ENCODE data around the gene ENPP3.

ENPP3 gene

GRCh38 chr6:131643855-131644460 is 6.9 kb downstream of the ENPP3 start:
- no peak for DNase-seq

DNA sequence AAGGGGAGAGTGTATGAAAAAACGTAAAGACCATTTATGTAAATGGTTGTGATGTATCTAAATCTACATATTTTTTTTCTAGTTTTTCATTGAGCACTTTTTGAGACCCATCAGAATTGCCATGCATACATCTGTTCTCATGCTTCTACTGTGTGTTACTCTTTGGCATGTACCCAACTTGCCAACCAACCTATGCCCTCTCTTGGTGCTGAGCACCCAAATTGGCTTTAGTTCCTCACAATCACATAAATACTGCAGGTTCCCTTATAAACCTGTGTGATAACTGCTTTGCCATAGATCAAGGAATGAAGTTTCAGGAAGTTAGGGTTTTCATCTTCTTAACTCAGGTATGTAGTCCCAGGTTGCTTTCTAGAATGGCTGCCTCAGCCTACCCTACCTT is 7.8 kb downstream of the ENPP3 start:
- no peak for DNase-seq

- no peak for DNase-seq
These were observed 8.7 kb downstream of the ENPP3 start for GRCh38 chr6:131645846-131646245.

GRCh38 chr6:131646249-131646670 is 9.2 kb downstream of the ENPP3 start:
- no peak for DNase-seq

- no peak for DNase-seq
These were observed 14.7 kb downstream of the ENPP3 start for GRCh38 chr6:131651782-131652181.

DNA sequence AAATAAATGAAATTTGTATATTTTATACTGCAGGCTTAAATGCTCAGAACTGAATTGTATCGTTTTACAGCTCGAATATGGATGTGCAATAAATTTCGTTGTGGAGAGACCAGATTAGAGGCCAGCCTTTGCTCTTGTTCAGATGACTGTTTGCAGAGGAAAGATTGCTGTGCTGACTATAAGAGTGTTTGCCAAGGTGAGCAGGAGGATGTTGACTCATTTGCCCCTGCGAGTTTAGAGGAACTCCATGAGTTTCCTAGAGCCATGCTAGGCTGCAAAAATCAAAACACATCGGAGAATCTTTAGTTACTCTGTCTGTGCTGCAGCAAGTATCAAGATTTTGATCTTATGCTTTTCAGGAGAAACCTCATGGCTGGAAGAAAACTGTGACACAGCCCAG is 15.4 kb downstream of the ENPP3 start:
- no peak for DNase-seq

- DNase-seq = no peak
These were observed 17.2 kb downstream of the ENPP3 start for GRCh38 chr6:131654326-131654725.

DNA sequence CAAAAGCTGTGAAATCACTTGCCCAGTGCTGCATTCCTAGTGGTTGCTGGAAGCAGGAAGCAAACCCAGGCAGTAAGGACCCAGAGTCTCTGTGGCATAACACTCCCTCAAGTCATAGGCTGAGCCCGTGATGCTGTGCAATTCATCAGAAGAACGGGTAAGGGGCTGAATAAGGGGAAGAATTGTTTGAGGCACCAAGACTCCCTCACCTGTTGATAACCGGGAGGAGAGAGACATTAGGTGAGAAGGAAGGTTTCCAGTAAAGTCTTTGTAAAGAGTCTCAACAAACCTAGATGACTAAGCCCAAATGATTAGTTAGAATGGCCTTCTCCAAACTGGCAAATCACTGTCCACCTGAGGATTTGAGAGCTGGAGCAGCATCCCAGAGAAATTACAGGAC is 18.3 kb downstream of the ENPP3 start:
- no peak for DNase-seq

DNA sequence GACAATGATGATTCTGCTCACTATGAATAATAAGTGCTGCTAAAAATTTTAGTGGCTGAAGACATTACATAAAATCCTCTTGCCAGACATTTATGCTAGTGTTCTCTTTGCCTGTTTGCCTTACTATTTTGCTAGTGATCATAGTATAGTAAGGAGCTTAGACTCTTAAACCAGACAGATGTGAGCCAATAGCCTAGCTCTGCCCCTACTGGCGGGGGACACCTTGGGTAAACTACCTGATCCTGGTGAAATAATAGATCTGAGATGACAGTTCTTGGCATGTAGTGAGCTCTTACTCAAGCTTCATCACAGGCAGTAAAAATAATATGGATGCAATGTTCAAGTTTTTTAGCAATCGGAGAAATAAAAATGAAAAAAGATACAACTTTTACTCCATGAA is 18.8 kb downstream of the ENPP3 start:
- no peak for DNase-seq

GRCh38 chr6:131656667-131657066 is 19.6 kb downstream of the ENPP3 start:
- no peak for DNase-seq

DNA sequence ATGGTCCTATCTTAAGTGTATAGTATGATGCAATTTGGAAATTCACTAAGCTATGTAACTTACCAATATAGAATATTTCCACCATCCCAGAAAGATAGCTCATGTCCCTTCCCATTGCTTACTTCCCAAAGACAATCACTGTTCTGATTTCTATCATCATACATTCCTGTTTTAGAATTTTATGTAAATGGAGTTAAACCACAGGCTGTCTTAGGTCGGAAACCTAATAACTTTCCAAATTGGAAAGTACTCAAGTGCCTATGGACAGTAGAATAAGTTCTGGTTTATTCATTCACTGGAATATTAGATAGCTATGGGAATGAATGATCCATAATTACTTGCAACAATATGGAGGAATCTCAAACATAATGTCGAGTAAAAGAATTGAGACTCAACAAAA is 20.1 kb downstream of the ENPP3 start:
- no peak for DNase-seq

GRCh38 chr6:131657630-131658111 is 20.6 kb downstream of the ENPP3 start:
- DNase-seq = no peak

DNA sequence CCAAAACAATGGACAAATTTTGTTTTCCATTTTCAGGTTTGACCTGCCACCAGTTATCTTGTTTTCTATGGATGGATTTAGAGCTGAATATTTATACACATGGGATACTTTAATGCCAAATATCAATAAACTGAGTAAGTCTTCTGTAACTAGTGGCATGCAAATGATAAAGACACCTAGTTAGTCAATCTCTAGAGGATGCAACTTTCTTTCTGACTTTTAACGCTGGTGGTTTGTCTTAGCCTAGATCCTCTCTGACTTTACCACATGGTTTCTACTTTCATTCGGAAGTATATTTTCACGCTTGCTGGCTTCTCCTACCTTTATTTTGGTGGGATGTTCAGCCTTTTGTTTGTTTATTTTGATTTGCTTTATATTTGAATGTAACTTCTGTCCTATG is 21.2 kb downstream of the ENPP3 start:
- DNase-seq = no peak

DNA sequence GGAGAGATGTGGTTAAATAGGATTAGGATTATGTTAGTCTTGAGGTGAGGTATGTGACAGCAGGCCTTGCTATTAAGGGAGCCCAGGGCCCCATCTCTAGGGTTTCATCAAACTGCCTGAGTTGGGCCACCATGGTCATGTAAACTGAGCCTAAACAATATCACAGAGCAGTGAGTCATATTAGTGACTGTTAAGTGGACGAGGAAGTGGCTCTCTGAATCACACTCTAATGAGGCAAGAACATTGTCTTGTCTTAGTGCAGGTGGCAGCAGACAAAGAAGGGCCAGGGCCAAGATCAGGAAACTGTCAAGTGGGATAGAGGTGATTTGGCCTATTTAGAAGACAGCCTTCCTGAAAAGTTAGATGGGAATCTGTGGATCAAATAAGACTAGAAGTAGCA is 23.1 kb downstream of the ENPP3 start:
- DNase-seq = no peak

- DNase-seq = no peak
These were observed 26.6 kb downstream of the ENPP3 start for GRCh38 chr6:131663578-131664165.

- no peak for DNase-seq
These were observed 32.8 kb downstream of the ENPP3 start for GRCh38 chr6:131669891-131670290.

- DNase-seq = no peak
These were observed 36.1 kb downstream of the ENPP3 start for GRCh38 chr6:131673184-131673583.

- DNase-seq = no peak
These were observed 41.3 kb downstream of the ENPP3 start for GRCh38 chr6:131678442-131678841.

DNA sequence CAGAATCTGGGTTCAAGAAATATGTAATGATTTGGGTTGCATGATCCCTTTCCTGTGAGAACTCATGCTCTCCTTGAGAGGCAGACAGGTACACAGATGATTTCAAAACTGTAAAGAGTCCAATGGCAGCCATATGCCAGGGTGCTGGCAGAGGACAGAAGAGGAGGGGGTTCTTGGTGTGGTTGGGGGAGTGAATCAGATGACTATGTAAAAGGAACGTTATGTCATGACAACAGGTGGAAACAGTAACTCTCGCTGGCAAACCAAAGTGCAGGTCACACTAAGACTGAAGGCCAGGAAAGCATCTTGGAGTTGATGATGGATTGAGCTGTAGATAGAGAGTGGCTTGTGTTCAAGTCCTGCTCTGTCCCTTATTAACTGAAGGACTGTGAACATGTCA is 43.8 kb downstream of the ENPP3 start:
- DNase-seq = no peak

- DNase-seq = no peak
These were observed 44.5 kb downstream of the ENPP3 start for GRCh38 chr6:131681585-131681984.

- DNase-seq = no peak
These were observed 45.3 kb downstream of the ENPP3 start for GRCh38 chr6:131682442-131682841.

DNA sequence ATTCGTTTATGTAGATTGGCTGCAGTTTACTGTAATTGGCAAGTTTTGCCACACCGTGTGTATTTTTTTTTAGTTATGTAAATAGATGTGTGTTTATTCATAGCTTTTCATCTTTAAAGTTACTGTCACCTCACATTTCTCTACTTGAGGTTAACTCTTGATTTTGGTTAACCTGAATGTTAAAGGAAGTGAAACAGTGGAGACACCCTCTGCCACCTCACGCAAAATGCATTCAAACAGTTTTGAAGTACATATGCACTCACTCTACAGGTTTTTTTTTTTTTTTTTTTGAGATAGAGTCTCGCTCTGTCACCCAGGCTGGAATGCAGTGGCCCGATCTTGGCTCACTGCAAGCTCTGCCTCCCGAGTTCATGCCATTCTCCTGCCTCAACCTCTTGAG is 46.4 kb downstream of the ENPP3 start:
- DNase-seq = peak in 1 of 2 donors; percentile 30

GRCh38 chr6:131685266-131685780 is 48.2 kb downstream of the ENPP3 start:
- no peak for DNase-seq

- no peak for DNase-seq
These were observed 49.9 kb downstream of the ENPP3 start for GRCh38 chr6:131687022-131687421.

GRCh38 chr6:131688286-131688685 is 51.2 kb downstream of the ENPP3 start:
- no peak for DNase-seq

Measured in CD4-positive, alpha-beta T cell treated with Interleukin-1 beta for 1 hour (primary cell).